Temporal lobe (tissue), 1 donor: ENCODE results near the gene VN1R4. TPM values are rescaled to one million over a fixed set of nuclear protein-coding genes. Genes with fewer than 3 reads are reported as not detected.

Experiments used
- total RNA-seq: library from RNA; depleted of rRNA; stranded (reverse); fragments of >200 nt; gene quantifications from one replicate; pipeline ENCODE4 v1.2.3, GENCODE V29; 2014

Gene VN1R4
- total RNA-seq, 1 donor from 2014 or later, result not detected

Other genes with a start within 250 kb of the VN1R4 start
- not detected for gene ERVV-2, start 223.0 kb downstream of the VN1R4 start, total RNA-seq
- 32.5 TPM for gene ZNF160, start 164.3 kb downstream of the VN1R4 start, total RNA-seq
- gene ZNF415, start 134.8 kb downstream of the VN1R4 start, total RNA-seq, result 31.7 TPM
- 16.5 TPM for gene ZNF347, start 108.7 kb downstream of the VN1R4 start, total RNA-seq
- gene ZNF665, start 74.4 kb downstream of the VN1R4 start, total RNA-seq, result 2.7 TPM
- 35.2 TPM for gene ZNF677, start 12.8 kb downstream of the VN1R4 start, total RNA-seq
- gene VN1R2, start 9.4 kb downstream of the VN1R4 start, total RNA-seq, result not detected
- 19.4 TPM for gene ZNF845, start 66.0 kb upstream of the VN1R4 start, total RNA-seq
- 17.0 TPM for gene ZNF525, start 98.0 kb upstream of the VN1R4 start, total RNA-seq
- 18.4 TPM for gene ZNF765, start 127.4 kb upstream of the VN1R4 start, total RNA-seq
- gene ZNF761, start 164.3 kb upstream of the VN1R4 start, total RNA-seq, result 16.0 TPM
- 6.1 TPM for gene ZNF813, start 200.0 kb upstream of the VN1R4 start, total RNA-seq